Suppressor macrophage (primary cell): Measurements from ENCODE around the gene ZNF446.
"Not testable (repeated sequence)": the region's sequence is repeated elsewhere in the genome, so short reads cannot be mapped to it uniquely, and the experiment has no call there.

Experiments used
- DNase-seq, 4 experiments: peaks; one replicate each; pipeline ENCODE4 v3.0.0-alpha.2; 2020 to 2022

Gene ZNF446

DNA sequence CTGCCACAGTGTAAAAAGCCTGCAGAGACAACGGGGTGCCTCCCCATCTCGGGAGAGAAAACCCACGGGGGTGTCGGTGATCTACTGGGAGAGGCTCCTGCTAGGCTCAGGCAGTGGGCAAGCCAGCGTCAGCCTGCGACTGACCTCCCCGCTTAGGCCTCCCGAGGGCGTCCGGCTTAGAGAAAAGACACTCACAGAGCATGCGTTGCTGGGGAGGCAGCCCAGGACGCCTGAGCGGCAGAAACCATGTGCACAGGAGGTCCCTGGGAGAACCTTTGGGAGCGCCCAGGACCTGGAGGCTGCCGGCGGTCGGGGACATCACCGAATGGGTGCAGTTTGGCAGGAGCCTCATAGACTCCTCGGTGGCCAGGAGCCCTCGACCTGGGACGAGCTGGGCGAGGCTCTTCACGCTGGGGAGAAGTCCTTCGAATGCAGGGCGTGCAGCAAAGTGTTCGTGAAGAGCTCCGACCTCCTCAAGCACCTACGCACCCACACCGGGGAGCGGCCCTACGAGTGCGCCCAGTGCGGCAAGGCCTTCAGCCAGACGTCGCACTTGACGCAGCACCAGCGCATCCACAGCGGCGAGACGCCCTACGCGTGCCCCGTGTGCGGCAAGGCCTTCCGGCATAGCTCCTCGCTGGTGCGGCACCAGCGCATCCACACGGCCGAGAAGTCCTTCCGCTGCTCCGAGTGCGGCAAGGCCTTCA lies 5.2 kb upstream of the ZNF446 start:
- DNase-seq, result not testable (repeated sequence)

DNA sequence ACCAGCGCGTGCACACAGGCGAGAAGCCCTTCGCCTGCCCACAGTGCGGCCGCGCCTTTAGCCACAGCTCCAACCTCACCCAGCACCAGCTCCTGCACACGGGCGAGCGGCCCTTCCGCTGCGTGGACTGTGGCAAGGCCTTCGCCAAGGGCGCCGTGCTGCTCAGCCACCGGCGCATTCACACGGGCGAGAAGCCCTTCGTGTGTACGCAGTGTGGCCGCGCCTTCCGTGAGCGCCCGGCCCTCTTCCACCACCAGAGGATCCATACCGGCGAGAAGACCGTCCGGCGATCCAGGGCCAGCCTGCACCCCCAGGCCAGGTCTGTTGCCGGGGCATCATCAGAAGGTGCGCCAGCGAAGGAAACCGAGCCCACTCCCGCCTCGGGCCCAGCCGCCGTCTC lies 4.4 kb upstream of the ZNF446 start:
- DNase-seq, result no peak

DNA sequence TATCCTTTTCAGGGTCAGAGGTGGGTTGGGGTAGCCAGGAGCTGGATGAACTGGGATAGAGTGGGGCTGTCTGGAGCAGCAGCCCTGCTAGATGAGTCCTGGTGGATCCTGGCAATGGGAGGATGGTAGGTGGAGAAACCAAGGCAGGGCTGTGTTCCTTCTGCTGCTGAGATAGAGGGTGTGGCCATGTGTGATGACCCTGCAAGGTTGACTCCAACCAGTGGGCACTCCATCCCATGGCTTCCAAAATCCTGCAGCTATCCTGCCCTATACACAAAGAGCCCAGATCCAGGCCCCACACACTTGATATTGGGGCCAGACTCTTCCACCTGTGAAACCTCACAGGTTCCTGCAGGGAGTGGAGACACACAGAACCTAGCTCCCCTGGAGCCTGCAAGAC lies 2.4 kb upstream of the ZNF446 start:
- no peak for DNase-seq

DNA sequence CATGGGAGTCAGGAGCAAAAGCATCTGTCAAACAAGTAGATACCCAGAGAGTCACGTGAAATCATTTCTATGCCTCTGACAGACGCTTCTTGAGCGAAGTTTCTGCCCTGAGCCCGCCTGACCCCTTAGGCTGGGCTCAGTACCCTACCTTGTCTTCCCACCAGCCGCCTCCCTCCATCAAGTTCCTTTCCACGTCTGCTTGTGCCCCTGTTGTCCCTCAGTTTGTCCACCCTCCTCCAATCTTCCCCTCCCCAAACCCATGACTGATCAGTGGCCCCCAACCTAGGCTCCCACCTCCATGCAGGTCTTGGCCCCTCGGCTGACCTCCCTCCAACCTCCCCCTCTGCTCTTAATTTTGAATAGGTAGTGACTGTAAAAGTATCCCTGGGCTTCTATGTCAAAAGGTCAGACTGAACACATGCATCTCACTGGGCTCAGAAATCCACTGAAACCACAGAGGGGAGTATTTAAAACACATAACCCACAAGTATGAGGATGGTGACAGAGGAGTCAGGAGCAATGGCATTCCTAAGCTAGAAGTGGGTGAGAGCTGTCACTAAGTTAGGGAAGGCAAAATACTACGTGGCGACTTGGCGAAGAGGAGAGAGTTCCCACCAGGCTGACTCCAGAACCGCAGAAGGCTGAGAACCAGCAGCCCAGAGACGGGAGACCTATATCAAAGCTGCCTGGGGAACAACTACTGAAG lies 1.7 kb upstream of the ZNF446 start:
- DNase-seq, result no peak

DNA sequence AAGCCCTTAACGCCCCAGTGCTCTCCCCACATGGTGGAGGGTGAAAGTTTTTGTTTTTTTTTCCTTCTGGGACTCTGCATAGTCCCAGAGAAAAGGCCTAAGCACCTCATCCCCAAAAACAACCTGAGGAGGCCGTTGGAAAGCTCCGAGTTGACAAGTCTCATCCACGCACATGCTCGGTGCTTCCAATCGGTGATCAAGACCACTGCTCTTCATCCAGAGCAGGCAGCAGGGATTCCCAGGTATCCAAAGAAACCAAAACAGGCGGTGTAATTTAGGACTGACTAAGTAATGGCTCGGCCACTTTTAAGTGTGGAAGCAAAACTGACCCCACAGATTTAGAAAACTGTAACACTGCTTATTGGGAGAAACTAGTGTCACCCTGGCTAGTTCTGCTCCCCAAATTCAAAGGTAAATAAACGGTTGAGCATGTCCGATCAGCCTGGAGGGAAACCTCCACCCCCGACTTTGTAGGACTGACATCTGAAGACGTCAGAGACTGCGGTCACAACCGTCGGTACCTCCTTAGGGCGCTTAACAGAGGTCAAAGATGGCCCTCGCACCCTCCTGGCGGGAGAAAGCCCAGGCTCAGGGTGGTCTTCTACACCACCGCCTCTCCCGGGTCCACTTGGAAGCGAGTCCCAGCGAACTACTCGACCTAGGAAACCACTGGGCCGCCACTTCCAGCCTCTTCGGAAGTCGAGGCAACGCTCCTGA lies 997 bp upstream of the ZNF446 start:
- no peak for DNase-seq

DNA sequence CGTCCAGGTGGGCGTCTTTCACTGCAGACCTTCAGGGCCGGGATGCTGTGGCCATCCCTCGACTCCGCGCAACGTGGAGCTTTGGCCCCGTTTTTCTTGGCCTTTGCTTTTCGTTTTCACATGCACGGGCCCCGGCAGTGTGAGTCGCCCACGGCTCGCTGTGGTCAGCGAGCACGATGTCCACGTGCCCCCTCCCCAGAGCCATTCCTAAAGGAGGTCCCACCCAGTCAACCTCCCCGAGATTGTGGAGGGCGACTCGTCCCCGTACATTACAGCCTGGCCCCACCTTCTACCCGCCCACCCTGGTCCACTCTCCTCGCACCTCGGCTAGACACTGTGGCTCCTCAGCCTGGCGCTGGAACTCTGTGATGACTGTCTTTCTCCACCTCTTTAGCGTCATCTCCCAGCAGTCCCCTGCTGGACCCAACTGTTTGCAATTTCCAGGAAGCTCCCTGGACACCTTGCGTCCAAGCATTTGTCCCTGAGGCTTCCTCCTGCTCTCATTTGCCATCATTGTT lies 405 bp downstream of the ZNF446 start:
- DNase-seq, result no peak

DNA sequence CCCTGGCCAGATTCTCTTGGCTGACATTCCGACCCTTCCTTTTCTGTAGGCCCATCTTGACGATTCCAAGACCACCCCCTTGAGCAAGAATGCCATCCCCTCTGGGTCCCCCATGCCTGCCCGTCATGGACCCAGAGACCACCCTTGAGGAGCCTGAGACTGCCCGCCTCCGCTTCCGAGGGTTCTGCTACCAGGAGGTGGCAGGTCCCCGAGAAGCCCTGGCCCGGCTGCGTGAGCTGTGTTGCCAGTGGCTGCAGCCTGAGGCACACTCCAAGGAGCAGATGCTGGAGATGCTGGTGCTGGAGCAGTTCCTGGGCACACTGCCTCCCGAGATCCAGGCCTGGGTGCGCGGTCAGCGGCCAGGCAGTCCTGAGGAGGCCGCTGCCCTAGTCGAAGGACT lies 978 bp downstream of the ZNF446 start:
- no peak for DNase-seq

DNA sequence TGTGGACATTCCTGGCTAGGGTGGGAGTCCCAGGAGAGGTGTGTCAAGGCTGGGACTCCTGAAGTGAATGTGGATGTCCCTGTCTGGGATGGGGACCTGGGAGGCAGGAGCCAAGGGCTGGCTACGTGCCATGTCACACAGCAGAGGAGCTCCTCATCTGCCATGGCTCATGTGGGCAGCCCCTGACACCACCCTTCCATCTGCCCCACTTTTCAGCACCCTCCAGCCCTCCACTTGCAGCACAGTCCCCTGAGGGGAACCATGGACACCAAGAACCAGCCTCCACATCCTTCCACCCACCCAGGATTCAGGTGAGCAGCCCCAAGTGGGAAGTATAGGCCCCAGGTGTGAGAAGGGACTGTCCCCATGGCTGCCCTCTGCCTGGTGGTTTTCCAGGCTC lies 1.7 kb downstream of the ZNF446 start:
- DNase-seq, result no peak

DNA sequence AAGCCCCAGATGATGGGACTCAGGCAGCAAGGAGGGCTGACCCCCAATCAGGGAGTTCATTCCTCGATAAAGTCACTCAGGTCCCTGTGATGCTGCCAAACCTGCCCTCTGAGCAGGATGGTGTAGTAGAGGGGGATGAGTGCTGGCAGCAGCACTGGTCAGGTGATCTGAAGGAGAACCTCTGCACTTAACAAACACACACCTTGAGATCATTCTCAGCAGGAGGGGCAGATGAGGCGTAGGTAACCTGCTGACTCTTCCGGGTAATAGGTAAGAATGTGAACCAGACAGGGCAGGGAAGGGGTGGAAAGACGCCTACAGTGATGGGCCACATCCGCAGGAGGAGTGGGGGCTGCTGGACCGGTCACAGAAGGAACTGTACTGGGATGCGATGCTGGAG lies 3.2 kb downstream of the ZNF446 start:
- DNase-seq, result no peak

DNA sequence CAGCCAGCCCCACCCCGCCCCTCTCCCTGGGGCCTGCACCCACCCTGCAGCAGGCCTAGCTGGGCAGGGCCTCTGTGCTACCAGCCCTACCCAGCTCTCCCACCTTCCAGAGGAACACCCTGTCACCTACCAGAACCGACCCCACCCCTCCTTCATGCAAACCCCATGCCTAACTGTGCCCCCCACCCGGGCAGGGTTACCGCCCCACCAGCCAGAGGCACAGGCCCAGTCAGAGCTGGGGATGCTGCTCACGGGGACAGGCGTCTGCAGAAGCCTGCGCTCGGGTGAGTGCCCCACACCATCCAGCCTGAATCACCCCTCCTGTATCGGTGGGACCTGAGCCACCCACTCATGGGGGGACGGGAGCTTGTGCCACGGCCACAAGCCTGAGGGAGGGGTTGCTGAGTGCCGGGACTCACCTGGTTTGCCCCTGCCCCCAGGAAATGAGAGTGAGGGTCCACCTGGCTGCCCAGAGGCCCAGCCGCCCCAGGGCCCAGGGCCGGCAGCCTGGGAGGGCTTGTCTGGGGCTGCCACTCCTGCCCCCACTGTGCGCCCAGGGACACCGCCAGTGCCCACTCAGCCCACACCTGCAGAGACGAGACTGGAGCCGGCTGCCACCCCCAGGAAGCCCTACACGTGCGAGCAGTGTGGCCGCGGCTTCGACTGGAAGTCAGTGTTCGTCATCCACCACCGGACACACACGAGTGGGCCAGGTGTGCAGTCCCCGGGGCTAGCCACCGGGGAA lies 3.8 kb downstream of the ZNF446 start:
- DNase-seq, result no peak

DNA sequence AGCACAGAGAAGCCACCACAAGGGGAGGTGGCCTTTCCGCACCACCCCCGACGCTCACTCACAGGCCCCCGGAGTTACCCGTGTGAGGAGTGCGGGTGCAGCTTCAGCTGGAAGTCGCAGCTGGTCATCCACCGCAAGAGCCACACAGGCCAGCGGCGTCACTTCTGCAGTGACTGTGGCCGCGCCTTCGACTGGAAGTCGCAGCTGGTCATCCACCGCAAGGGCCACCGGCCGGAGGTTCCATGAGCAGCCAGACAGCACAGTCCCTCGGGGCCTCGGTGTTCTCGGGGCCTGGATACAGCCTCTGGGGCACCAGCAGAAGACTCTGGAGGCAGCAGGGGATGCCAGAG lies 4.3 kb downstream of the ZNF446 start:
- DNase-seq, result no peak

DNA sequence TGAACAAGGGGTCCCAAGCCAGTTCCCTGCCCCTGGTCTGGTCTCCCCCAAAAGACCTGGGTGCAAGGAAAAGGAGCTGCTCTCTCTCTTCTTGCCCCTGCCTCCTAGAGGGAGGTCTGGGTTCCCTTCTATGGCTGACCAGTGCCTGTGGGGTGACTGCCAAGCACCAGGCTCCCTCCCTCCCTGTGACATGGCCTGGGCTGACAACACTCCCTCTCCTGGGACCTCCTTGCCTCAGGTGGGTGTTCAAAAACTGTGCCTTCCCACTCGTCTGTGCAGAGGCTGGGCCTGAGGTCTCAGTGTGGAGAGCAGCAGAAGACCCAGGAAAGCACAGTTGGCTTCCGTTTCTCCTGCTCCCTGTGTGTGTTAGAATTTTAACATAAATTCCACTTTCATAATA lies 4.7 kb downstream of the ZNF446 start:
- DNase-seq, result no peak

DNA sequence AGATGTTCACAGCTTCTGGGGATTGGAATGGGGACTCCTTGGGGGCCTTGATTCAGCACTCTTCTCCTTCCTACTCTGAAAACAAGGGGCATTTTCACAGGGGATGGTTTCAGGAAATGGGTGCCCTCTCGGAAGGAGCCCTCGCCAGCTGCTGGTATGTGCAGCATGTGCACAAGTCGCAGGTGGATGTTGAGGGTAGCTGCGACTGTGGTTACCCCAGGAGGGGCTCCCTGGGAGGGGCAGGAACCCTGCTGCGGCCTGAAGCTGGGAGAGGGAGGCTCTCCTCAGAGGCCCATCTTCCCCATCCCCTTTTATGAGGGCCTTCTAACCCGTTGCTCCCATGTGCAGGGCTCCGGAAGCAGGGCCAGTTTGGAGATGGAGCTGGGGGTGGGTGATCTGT lies 6.2 kb downstream of the ZNF446 start:
- DNase-seq, result no peak

DNA sequence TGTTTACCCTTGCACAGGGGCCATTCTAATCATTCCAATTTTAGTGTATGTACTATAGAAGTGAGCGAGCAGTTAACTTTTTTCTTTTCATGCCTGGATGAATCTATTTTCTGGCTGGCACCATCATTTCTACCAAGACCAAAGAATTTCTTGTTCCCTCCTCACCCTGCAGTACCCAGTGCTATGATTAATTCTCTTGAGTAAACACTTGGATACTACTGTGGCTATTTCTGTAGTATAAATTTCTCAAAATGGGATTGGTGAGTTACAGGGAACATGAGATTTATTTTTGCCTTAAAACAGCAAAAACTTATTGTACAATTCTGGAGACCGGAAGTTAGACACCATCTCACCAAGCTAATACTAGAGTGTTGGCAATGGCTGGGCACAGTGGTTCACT lies 7.6 kb downstream of the ZNF446 start:
- no peak for DNase-seq

DNA sequence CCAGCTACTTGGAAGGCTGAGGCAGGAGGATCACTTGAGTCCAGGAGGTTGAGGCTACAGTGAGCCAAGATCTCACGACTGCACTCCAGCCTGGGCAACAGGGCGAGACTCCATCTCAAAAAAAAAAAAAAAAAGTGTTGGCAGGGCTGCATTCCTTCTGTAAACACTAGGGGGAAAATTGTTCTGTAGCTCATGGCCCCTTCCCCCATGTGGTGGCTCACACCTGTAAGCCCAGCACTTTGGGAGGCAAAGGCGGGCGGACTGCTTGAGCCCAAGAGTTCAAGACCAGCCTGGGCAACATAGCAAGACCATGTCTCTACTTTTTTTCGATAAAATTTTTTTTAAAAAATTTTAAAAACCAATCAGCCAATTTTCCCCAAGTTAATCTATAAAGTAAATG lies 8.2 kb downstream of the ZNF446 start:
- not testable (repeated sequence) for DNase-seq

DNA sequence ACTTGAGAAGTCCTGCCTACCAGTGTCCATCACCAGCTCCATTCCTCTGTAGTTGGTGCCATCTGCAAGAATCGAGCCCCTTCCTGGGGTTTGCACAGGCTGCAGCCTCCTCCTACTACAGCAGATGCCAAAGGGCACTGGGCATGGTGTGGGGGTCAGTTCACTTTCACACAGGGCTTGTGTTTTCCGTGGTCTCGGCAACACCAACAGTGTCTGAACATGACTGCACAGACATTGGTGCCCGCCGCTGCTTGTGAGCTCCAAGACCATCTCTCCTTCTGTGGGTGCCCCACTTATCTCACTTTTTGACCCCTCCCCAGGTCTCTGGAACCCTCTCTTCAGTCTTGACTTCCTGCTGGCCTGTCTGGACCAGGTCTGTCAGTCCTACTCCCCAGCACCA lies 15.2 kb downstream of the ZNF446 start:
- DNase-seq, result no peak

DNA sequence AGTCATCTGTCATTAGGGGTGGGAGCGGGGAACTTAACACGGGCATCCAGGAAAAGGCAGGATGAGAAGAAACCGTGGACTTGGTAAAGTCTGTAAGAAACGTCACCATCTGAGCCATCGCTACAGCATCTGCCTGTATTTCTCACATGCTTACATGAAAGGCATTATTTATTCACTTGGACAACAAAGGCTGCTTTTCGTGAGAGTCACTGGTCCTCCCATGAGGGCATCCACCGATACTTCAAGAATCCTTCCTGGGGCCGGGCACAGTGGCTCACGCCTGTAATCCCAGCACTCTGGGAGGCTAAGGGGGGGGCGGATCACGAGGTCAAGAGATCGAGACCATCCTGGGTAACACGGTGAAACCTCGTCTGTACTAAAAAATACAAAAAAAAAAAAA lies 16.1 kb downstream of the ZNF446 start:
- DNase-seq, result no peak

DNA sequence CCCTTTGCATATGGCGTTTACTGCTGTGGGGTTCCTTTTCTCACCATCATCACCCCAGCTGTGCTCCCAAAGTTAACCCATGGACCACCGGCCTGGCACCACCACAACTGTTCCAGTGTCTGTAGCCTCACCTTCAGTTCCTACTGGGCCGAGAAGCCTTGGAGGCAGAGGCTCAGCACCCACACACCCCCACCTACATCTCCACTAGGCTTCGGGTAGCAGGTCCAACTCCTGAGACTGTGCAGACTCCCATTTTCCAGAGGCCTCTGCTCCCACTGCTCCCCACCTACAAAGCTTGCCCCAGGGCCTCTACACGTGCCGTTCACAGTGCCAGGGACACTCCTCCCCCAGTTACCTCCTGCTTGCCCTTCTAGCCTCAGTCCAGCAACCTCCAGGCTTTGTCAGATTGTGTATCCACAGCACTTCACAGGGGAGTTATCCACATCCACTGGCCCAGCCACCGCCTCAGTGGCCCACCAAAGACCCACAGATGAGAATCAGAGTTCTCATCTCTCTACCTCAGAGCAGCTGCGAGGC lies 21.6 kb downstream of the ZNF446 start:
- no peak for DNase-seq

DNA sequence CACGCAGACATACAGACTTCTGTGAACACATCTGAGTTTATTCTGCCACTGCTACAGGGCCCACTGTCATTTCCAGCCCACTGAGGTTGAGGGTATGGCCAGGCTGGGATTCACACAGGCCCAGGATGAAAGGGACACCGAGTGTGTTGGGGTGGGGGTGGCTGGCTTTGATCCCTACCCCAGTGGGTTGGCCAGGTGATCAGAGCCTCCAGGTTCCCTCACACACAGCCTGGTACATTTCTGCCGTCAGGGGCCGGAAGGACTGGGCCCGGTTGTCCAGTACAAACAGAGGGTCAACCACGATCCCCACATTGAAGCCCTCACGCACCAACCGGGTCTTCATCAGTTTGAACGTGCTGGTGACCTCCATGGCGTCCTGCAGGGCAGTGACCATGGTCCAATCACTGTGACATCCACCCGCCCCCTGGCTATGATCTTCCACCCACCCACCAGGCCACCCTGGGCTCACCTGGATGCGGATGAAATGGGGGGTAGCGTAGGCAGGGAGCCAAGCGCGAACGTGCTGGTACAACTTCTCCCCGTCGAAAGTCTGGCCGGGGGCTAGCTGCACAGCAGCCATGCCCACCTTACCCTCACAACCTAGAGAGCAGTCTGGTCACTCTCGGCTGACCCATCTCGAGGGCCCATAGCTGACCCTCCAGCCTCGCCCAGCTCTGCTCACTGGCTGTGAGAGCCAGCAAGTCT lies 22.3 kb downstream of the ZNF446 start:
- DNase-seq, result no peak

DNA sequence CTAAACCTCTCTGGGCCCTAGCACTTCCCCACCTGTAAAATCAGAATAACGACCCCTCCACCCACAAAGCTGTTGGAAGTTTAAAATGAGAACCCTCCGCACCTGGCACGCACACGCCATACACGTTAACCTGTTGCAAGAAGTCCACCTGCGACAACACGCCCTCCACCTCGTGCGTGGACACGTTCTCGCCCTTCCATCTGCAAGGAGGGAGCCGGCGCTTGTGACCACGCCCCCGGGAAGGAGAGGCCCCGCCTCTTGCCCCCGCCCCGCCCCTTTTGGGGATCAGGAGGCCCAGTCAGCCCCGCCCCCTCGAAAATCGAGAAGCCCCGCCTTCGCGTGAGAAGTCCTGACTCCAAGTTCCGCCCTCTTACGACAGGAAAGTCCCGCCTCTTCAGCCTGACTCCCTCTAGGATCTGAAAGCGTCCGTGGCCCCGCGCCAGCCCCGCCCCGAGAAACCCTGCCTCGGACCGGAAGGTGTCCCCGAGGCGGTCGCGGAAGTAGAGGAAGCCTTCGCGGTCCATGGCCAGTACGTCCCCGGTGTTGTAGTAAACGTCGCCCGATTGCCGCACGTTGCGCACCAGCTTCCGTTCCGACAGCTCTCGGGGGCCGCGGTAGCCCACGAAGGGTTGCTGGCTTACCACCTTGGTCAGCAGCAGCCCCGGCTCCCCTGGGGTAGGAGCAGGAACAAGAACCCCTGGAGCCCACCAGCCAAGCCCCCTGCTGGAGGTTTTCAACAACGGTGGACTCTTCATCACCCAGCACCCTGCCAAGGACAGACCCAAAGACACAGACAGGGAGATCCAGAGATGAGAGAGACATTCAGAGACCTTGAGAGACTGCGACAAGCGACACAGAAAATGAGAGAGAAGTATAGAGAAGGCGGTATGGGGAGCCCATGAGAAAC lies 23.1 kb downstream of the ZNF446 start:
- peak; percentile 100 for DNase-seq

DNA sequence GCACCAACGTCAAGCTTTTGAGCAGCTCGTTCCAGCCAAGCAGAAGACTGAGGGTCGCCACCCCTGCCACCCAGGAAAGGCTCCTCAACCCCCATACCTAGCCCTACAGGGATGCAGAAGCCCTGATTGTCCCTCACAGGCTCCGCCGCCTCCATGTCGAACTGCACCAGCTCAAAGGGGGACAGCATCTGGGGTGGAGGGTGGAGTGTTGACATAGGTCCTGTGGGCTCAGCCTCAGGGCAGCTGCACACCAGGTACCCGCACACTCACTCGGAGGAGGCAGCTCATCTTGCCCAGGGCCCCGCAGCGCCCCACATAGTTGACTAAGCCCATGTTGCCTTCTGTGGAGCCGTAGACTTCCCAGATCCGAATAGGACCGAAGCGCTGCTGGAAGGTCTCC lies 24.1 kb downstream of the ZNF446 start:
- DNase-seq, result no peak
